Stimulated activated CD8-positive, alpha-beta memory T cell treated with anti-CD3 and anti-CD28 coated beads, Interleukin-7, amount 100 ng/mL, for 48 hours (primary cell): ENCODE measurements around the gene HAUS1.

Experiments
- DNase-seq, 2 donors: peaks; one replicate each; pipeline ENCODE4 v3.0.0-alpha.2; 2020; ENCODE audit warnings: low read depth in 1 of 2; ENCODE audit errors: extremely low read depth in 1 of 2

HAUS1 gene, protein sequence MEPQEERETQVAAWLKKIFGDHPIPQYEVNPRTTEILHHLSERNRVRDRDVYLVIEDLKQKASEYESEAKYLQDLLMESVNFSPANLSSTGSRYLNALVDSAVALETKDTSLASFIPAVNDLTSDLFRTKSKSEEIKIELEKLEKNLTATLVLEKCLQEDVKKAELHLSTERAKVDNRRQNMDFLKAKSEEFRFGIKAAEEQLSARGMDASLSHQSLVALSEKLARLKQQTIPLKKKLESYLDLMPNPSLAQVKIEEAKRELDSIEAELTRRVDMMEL

DNA sequence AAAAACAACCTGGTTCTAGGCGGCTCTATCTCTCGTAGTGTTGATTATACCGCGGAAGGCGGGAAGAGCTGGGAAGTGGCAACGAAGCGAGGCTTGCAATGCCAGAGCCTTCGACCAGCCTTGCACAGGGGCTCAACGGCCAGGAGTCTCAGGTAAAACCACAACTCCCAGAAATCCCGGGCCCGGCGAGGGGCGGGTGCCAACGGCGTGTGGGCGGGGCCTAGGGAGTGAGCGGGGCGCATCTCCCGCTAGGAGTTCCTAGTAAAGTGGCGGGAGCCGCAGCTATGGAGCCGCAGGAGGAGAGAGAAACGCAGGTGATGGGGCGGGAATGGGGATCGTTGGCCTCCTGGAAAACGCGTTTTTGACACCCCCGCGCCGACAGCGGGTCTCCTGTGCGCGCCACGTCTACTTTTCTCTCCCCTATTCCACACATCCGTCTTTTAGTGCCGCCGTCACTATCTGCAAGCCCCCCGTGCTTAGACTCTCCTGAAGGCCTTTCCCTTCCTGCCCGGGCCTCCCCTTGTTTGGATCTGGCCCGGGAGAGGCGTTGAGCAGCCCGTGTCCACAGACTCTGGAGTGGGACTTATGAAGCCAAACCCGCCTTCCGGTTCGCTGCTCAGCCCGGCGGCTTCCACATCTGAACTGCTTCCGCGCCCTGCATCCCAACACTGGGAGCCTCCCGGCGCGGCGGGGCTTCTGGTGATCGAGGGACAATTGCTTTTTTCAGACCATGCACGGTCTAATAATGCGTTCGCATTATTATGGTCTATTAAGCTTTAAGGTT, at the start of gene HAUS1:
TSS of gene HAUS1 (plus strand) at position 258 of the 784 bp plus-strand sequence. CDS start at position 285, 27 bp downstream.
- DNase-seq = peak; percentile 71 to 79

DNA sequence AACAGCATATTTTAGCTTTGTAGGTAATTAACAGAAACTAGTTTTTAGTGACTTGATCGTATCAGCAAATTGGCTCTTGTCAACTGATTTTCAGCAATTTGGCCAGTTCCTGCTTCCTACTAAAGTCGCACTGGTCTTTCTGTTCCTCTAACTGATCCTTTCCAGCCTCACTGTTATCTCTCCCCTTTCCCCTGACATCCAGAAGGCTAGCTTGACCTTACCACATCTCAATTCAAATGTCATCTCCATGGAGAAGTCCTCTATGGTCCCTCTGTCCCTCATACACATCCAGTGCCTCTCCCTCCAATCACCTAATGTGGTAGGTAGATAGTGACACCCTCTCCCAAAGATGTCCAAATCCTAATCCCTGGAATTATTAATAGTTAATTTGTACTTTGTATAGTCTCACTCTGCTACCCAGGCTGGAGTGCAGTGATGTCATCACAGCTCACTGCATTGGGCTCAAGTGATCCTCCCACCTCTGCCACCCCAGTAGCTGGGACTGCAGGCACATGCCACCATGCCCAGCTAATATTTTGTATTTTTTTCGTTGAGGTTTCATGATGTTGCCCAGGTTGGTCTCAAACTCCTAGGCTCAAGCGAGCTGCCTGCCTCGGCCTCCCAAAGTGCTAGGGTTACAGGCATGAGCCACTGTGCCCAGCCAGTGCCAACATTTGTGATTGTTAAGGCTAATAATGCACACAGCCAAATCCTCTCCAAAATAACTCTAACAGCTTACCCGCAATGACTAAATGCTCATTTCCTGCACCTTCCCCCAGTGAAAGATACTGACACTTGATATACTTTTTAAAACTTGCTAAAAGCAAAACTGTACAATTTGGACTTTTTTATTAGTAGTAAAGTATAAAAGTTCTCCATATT, 49.0 kb upstream of the HAUS1 start:
- no peak for DNase-seq

DNA sequence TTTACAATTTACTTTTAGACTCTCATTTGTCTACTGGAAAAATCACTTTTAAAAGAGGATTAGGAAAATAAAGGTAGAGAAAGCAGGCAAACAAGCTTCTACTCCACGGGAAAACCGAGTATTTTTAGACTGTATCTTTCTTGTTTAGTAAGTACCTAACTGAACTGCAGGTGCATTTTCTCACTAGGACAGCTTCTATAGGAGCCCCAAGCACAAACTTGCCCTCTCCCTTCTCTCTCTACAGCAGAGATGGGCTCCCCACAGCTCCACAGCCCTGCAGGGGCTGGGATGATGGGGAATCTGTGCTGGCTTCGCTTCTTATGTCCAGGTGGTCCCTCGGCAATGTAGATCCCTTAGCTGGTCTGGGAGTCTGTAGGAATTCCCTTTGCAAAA, 48.4 kb upstream of the HAUS1 start:
- DNase-seq = no peak

DNA sequence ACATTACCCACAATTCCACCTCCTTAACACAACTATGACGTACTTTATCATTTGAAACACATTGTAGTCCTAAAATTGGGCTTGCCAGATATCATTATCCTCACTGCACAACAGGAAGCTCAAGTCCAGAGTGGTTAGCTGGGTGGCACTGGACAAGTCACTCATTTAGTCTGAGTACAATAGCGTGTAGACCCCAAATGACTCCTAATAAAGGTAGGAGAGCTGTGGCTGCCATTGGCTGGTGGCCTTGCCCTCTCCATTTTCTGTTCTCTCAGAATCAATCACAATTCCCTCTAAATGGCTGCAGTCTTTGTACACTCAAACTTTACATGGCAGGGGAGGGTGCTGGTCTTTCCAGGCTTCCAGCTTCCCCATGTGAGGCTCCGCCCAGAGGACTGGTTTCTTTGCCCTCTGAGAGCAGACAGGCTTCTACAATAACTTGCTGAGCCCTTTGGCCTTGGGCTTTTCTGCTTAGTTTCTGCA, 43.8 kb upstream of the HAUS1 start:
- DNase-seq = no peak

DNA sequence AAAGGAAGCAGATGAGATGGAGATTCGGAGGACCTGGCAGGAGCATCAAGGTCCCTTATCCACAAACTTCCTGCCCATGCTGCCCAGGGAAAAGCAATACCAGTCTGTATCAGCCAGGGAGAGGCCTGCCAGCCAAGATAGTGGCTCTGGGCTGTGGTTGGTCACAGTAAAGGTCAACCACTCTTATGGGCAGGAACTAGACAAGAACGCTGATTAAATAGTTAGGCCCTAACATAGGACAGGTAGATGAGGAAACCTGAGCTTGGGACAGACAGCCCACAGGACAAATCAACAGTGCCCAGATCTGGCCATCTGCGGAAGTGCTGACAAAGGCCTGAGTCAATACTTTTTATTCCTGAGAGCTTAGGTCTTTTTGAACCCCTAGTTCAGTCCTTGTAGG, 42.8 kb upstream of the HAUS1 start:
- no peak for DNase-seq

DNA sequence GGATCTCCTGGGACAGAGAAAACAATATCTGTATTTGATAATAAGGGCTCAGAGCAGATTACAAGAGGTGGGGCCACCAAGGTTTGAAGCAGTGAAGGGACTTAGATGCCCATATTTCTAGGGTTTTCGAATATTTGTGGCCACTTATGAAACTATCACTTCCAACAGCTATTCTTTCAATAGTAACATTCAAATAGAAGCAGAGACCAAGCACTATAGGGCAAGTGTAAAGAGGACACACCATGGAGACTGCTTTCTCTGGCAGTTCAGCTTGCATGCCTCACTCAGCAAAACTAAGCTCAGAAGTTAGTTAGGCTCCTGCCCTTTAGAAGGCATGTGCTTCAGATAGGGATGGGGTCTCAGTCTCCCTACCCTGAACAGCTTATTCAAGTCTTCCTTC, 42.4 kb upstream of the HAUS1 start:
- DNase-seq = no peak

DNA sequence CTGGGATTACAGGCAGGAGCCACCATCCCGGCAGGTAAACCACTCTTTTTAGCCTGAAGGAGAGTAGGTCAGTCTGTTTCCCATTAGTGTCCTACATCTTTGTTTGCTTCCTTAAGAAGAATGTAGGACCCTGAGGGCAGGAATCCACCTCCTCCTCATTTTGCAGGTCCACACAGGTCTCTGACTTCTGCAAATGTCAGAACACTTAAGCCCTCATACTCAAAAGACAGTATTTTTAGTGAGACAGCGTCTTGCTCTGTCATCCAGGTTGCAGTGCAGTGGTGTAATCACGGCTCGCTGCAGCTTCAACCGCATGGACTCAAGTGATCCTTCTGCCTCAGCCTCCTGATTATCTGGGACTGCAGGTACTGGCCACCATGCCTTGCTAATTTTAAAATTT, 41.4 kb upstream of the HAUS1 start:
- DNase-seq = no peak

DNA sequence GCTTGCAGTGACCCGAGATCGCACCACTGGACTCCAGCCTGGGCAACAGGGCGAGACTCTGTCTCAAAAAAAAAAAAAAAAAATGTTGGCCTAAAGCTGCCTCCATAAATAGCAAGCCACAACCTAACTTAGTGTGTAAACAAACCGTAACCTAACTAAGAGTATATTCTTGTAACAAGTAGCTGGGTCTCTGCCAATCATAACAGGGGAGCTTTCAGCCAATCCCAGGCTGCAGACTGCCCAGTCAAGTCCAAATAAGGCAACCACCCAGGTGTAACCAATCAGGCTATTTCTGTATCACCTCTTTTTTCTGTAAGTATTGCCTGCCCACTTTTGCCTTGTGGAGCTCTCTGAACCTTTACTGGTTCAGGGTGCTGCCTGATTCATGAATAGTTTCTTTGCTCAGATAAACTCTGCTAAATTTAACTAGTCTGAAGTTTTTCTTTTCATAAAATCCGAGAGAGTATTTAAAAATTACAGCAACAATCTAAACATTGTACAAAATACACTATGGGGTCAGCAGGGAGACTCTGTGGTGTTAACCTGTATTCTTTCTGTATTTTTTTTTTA, 36.7 kb upstream of the HAUS1 start:
- DNase-seq = no peak

DNA sequence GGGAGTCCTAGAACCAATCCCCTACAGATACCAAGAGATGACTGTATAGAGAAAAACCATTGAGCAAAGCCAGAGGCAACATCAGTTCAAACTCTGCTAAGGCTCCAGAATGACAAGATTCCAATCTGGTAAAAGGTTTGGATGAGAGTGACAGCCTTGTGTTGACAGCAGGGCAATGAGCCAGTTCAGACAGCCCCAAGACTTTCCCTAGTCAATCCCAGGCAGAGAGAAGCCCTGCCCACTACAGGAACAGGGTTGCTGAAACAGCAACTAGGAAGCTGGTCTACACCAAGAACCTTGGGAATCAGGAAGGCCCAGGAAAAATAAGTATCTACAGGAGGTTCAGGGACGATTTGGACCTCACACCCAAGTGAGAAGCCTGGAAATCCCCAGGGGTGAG, 35.4 kb upstream of the HAUS1 start:
- no peak for DNase-seq

DNA sequence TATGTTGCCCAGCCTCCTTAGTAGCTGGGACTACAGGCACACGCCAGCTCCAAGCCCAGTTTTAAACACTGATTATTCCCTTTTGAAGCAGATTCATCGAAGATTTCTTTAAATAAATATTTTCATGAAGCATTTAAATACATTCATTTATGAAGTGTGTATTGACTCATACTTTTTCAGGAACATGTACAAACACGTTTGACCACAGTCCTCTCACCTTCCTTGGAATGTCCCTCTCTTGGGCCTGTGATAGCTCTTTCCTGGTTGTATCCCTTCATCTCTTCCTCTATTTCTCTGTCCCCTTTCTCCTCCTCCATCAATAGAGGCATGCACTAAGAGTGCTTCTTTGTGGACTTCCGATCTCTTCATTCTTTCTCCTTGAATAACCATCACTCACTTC, 34.7 kb upstream of the HAUS1 start:
- no peak for DNase-seq

DNA sequence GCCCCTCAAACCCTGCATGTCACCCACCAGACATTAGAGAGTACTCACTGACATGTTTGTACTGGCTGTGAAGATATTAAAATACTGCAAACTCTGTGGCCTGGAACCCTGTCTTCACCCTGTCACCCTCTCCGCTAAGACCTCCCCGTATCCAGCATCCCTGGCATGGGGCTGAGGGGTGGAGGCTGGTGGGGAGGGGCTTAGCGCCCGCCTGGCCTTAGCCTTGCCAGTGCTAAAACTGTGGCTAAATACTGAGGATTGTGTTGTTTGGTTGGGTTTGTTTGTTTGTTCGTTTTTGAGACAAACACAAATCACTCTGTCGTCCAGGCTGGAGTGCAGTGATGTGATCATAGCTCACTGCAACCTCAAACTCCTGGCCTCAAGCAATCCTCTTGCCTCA, 34.0 kb upstream of the HAUS1 start:
- no peak for DNase-seq

DNA sequence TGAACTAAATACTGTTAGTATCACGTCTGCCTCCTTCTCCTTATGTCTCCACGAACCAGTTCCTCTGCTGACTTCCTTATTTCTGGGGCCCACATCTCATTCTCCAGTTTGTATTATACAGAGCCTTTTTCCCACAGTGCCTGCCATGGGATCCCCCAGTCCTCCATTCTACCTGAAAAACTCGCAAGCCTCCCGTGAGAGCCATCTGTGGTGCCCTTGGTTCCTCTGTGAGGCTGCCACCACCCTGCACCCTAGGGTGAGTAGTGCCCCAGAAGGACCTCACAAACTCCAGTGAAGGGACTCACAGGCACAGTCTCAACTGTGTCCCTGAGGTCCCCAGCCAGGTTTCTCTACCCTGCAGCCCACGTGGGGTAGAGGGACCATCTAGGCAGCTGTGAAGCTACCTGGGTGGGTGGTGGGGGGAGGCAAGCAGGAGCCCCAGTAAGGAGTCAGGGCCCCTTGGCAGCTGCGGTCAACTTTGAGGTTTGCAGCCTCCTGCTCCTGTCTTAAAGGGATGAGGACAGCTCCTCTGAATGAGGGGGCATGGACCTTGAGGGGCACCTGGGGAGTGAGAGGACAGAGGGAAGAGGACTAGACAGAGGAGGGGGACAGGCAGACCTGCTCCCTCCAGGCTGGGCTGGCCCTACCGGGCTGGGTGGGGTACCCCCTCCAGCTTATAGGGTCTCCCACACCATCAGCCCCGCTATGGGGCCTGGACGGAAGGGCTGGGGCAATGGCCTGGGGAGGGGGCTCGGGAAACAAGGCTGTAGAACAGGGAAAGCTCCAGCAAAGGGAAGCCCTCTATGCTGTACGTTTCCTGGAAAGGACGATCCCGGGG, 33.2 kb upstream of the HAUS1 start:
- no peak for DNase-seq

DNA sequence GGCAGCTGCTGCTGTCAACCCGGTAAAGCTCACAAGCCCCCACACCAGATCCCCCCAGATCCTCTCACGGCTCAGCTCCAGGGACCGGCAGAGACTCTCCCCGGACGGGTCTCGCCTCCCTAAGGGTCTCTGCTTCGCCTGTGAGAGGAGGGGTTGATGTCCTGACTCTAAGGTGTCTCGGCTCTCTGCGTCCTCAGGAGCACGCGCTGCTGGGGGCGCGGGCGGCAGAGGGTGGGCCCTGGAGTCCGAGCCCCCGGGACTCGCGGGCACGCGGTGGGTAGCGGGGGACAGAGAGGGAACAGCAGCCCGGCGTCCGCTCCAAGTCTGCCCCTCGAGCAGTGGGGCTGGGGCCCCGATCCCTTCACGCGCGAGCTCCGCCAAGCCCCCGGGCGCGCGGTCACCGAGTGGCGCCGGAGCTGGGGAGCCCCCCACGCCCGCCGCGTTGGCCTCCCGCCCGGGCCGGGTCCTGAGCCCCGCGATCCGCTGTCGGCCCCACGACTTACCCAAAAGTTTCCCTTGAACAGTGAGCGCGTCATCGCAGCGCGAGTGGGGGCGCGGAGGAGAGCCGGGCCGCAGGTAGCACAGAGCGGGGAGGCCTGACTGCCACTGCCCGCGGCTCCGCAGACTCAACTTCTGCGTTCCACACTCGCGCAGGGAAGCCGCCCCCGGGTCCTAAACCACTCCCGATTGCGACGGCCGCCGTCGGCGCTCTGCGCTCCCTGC, 32.4 kb upstream of the HAUS1 start, which contains the start of gene PSTPIP2:
TSS of gene PSTPIP2 (minus strand) at position 608 of the 723 bp plus-strand sequence. CDS start at position 536, 72 bp downstream.
- DNase-seq = peak; percentile 39 to 41

DNA sequence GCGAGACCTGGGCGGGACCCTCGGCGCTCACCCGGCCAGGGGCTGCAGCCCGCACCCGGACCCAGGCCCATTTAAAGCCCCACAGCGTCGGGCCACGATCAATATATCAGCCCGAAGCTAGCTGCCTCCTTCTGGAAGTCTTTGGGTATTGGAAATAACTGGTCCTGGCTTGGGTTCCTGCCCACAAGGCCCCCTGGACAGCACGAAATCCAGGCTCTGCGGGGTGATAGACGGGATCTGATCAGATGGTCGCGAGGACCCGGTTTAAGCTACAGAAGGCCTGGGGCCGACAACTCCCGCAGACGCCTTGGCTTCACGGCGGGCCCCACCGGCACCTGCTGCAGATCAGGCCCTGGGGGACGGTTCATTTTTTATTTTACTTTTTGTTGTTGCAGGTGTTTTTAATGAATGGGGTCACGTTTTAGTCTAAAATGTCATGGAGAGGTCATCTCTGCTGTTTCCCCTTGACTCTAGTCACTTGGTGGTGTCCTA, 31.8 kb upstream of the HAUS1 start:
- no peak for DNase-seq

DNA sequence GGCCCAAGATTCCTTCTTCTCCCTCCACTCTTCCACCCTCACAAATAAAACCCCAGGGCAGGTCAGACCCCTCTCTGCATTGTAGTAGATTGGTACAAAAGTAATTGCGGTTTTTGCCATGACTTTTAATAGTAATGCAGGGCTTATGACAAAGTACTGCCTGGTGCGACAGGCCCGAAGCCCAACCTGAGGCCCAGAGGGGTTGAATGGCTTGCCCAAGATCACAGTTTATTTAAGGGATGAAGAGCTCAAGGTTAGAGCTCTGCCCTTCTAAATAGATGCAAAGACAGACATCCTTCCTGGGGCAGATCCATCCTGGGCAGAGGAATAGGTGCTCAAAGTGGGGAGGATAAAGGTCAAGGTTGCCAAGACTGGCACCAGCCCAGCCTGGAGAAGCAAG, 31.2 kb upstream of the HAUS1 start:
- no peak for DNase-seq

DNA sequence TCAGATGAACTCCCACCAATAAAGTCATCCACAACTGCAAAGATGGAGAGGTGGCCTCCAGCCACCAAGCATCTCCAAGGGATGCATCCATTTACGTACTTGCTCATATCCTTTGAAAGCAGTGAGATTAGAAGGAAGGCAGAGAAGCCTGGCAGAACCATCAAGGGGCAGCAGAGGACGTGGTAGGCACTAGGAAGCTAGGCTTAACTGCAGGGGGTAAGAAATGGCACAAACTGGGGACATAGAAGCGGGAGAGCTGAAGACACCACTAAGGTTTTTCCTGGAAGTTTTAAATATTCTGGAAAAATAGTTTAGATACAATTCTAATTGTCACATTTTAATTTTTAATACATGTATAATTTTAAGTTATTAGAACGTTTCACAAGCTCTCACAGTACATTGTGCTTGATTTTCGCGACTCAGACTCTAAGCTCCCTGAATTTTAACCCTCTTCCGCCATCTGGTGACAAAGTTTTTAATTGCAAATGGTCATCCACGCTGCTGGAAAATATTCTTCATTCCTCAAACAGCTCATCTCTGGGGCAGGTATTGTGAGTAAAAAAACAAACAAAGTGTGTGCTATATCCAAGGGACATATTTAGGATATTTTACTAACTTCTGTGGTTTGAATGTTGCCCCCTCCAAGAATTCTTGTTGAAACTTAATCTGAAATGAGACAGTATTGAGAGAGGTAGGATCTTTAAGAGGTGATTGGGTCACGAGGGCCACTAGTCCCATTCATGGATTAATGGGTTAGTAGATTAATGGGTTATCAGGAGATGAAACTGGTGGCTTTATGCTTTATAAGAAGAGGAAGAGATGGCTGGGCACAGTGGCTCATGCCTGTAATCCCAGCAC, 30.5 kb upstream of the HAUS1 start:
- peak in 1 of 2 donors; percentile 15 for DNase-seq

DNA sequence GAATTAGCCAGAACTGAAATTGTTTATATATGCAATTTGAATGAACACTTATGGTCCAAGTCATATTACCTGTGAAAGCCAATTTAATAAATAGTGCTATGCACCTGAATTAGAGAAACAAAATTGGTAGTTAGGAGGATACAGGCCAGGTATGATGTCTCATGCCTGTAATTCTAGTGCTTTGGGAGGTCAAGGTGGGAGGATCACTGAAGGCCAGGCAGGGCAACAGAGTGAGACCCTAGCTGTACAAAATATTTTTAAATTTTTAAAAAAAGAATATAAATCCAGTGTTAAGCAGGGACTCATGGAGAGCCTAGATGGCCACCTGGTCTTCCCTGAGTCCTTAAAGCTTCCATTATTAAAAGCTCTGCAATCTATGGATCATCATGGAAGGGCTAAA, 24.8 kb upstream of the HAUS1 start:
- DNase-seq = no peak

DNA sequence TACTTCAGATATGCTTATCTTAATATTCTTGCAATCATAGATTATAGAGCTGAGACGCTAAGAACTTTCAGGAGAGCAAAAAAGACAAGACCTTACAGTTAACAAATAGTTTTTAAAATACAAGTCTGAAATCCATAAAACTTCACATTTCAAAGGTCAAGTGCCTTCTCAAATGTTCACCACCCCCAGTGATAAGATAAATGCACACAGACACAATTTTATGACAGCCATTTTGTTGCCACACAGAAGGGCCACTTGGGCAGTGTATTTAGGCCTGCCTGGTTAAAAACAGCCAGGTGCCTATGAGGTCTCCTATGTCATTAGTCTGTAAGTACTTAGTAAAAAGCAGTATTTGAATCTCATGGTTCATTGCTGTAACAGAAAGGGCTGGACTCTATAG, 24.0 kb upstream of the HAUS1 start:
- DNase-seq = no peak
